ENCODE measurements around the gene ABL2.
"Not testable (repeated sequence)": the region's sequence is repeated elsewhere in the genome, so short reads cannot be mapped to it uniquely, and the experiment has no call there.

The ABL2 gene

GRCh38 chr1:179208681-179209477, 20.6 kb downstream of the ABL2 start:
- no peak for DNase-seq

DNA sequence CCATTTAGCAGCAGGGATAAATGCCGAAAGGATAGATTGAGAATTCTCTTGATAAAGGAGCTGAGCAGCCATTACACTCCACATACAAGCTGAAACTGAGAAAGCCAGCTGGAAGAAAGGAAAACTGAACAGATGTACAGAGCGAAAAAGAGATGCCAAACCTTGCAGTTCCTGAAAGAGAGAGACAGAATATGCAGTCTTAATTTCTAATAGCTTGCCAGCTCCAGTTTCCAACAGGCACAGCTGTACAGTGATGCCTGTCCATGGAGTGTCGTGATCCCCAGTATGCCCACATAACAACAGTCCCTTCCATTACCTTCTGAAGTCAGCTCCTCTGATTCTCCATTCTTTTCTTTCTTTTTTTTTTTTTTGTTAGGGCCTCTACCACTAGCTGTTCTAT, 22.7 kb downstream of the ABL2 start:
- DNase-seq: no peak

- no peak for DNase-seq
These were observed 24.2 kb downstream of the ABL2 start for GRCh38 chr1:179205284-179205683.

DNA sequence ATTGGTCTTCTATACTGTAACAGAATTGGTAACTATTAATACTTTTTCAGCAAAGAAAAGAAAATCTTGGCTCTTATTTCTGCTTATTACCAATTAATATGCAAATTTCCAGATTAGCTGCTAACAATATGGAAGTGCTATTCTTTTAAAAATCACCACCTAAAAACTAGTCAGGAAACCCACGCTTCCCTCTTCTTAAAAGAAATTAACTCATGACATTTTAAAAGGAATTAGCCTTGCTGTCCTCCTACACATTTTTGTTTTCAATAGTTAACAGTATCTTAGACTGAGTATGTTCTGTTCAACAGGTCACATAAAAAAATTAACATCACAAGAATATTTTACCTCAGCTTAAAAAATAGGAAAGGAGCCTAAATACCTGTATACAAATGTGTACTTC, 27.3 kb downstream of the ABL2 start:
- DNase-seq: no peak

DNA sequence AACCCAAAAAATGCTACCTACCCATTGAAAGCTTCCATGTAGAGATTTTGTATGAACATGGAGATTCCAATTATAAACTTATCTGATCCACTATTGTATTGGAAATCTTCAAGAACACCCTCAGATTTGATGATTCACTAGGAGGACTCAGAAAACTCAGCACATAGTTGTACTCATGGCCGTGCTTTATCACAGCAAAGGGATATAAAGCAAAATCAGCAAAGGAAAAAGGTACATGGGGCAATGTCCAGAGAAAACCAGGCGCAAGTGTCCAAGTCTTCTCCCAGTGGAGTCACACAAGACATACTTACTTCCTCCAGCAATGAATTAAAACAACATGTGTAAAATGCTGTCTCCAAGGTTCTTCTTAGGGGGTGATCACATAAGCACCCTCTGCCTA, 28.9 kb downstream of the ABL2 start:
- DNase-seq: no peak

GRCh38 chr1:179197690-179198297, 31.7 kb downstream of the ABL2 start:
- DNase-seq: no peak

DNA sequence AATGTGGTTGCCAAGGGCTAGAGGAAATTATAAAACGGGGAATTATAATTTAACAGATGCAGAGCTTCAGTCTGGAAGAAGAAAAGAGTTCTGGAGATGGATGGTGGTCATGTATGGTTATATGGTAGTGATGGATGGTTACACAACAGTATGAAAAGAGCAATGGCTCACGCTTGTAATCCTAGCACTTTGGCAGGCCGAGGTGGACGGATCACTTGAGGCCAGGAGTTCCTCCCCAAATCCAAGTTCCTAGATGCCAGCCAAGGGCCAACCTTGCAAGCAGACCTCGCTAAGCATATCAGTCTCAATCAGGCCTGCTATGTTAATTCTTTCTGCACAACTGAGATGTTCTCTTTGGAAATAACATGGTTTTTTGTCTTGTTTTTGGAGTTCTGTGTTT, 33.6 kb downstream of the ABL2 start:
- not testable (repeated sequence) for DNase-seq

DNA sequence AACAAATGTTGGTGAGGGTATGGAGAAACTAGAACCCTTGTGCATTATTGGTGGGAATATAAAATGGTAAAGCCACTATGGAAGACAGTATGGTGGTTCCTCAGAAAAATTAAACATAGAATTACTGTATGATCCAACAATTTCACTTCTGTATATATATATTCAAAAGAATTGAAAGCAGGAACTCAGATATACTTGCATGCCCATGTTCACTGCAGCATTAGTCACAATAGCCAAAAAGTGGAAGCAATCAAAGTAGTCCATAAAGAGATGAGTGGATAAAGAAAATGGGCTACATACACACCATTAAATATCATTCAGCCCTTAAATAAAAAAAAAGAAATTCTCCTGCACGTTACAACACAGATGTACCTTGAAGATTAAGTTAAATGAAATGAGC, 34.1 kb downstream of the ABL2 start:
- no peak for DNase-seq

- DNase-seq: no peak
These were observed 35.4 kb downstream of the ABL2 start for GRCh38 chr1:179194068-179194537.

GRCh38 chr1:179190861-179191260, 38.6 kb downstream of the ABL2 start:
- DNase-seq: peak; percentile 41

DNA sequence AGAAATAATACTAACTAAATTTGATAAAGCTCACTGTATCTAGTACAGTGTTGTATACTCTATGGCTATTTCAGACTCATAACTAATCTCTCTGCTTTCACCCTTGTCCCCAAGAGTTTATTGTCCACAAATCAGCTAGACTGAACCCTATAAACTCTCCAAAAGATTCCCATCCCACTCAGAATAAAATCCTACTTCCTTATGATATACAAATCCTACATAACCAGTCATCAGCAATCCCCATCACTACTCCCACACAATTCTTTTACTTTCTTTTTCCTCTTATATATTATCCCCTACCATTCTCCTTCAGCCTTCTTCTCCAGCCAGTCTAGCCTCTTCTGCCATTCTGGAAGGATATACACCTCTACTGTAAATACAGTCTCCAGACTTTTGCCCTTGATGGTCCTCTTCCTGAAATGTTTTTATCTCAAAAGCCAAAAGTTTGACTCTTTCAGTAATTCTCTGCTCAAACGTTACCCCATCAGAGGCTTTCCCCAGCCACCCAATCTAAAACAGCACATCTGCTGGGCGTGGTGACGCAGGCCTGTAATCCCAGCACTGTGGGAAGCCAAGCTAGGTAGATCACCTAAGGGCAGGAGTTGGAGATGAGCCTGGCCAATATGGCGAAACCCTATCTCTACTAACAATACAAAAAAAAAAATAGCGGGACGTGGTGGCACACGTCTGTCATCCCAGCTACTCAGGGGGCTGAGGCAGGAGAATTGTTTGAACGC, 41.6 kb downstream of the ABL2 start:
- DNase-seq: peak; percentile 34

- no peak for DNase-seq
These were observed 42.4 kb downstream of the ABL2 start for GRCh38 chr1:179187043-179187442.

GRCh38 chr1:179184403-179184802, 45.1 kb downstream of the ABL2 start:
- no peak for DNase-seq

DNA sequence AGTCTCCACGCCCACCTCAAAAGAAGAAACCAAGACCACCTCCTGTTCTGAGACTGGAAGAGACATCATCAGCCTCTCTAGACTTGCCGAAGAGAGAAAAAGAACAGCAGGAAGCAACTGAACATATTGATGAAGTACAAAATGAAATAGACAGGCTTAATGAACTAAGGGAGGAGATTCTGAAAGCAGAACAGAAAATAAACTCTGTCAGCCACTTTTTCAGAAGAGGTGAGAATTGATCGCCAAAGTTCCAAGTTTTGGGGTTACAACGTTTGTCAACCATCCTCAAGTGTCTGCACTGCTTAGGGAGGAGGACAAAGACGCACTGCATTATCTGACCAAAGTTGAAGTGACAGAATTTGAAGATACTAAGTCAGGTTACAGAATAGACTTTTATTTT, 45.6 kb downstream of the ABL2 start:
- no peak for DNase-seq

- DNase-seq: no peak
These were observed 50.5 kb downstream of the ABL2 start for GRCh38 chr1:179178950-179179349.

- DNase-seq: no peak
These were observed 51.3 kb downstream of the ABL2 start for GRCh38 chr1:179178183-179178582.

GRCh38 chr1:179177615-179178014, 51.9 kb downstream of the ABL2 start:
- no peak for DNase-seq

DNA sequence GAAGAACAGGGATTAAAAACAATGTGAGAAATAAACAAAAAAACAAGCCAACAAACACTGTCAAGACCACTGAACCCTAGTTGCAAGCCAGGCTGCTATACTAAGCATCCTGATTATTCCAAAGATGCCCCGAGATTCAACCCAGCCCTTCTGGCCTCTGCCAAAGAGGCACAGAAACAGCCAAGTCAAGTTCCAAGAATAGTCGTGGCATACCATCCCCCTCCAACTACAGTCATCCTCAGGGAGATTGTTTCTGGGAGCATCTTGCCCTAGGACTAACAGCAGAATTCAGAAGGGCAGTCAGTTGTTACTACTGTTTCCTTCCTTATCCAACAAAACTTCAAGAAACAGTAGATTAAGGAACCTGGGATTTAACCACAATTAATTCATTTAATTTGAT, 52.3 kb downstream of the ABL2 start:
- DNase-seq: no peak

DNA sequence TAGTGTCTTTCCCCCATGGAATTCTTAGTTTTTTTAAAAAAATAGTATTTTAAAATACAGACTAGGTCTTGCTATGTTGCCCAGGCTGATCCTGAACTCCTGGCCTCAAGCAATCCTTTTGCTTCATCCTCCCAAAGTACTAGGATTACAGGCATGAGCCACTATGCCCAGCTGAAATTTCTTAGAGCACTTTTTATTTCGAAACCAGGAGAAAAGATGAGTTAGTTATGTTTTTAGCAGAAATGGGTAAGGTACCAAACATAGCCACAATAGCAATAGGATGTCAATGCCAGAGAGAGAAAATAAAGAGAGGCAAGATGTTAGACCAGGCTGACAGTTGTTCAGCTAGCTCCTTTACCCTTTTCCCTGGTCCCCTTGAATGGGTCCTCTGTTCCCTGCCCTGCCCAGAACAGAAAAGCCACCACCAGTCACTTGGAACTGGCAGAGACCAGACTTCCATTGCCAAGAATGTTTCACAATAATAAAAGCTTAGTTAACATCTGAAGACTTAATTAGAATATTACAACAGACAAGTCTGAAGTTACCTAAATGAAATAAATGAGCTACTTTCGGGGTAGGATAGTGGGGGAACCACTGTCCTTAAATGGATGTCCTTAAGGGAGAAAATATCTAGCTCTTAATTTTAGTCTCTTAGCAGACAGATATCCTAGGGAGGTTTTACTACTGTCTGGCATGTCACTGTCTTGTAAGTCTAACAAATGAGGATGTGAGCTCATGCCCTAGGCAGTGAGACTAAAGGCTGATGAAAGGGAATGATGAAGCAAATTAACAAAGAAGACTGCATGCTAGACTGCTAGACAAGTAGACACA, 54.3 kb downstream of the ABL2 start:
- peak; percentile 39 for DNase-seq

- not testable (repeated sequence) for DNase-seq
These were observed 59.1 kb downstream of the ABL2 start for GRCh38 chr1:179170468-179170770.

- DNase-seq: peak; percentile 30
These were observed 59.6 kb downstream of the ABL2 start for GRCh38 chr1:179169616-179170467.

- DNase-seq: no peak
These were observed 60.9 kb downstream of the ABL2 start for GRCh38 chr1:179168536-179168935.

All from hematopoietic multipotent progenitor cell treated with erythropoietin and hydrocortisone succinate and interleukin-3 and kit ligand, for 6 days (in vitro differentiated cells).